Globus pallidus (tissue), 1 donor: ENCODE data around the gene TEF.
A peak's percentile ranks its signal among the peaks of the same experiment; 100 is the strongest.
"Not testable (repeated sequence)": the region's sequence is repeated elsewhere in the genome, so short reads cannot be mapped to it uniquely, and the experiment has no call there.

Experiments used
- DNase-seq: peaks from one replicate; pipeline ENCODE4 v3.0.0-alpha.2; 2015; ENCODE audit warnings: low spot score

The TEF gene

DNA sequence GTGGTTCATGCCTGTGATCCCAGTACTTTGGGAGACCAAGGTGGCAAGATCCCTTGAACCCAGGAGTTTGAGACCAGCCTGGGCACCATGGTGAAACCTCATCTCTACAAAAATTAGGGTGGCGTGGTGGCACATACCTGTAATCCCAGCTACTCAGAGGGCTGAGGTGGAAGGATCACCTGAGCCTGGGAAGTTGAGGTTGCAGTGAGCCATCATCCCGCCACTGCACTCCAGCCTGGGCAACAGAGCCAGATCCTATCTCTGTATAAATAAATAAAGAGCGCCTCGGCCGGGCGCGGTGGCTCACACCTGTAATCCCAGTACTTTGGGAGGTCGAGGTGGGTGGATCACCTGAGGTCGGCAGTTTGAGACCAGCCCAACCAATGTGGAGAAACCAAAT, 37.0 kb downstream of the TEF start:
- no peak for DNase-seq

DNA sequence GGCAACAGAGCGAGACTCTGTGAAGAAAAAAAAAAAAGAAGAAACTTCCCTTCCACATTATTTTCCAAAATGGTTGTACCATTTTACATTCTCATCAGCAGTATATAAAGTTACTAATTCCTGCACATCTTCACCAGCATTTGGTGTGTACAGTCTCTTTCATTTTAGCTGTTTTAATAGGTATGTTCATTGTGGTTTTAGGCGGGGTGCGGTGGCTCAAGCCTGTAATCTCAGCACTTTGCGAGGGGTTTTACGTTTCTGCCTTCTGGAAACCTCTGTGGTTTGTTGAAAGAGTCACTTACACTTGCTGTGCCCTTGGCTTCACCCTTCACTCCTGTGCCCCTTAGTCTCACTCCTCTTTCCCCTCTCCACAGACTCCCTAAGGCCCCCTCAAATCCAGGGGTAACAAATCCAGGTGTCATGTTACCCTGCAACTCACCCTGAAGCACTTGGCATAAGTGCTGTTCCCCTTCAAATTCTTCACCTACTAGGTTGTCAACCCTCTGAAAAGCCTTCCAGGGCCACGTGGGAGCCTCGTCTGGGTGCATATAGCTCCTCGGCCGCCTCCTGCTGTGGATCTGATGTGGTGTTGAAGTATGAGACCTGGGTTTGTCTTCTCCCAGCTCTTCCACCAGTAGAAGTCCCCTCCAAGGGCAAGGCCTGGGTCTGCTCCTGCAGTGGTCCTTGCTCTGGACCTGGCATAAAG, 44.1 kb downstream of the TEF start:
- no peak for DNase-seq

DNA sequence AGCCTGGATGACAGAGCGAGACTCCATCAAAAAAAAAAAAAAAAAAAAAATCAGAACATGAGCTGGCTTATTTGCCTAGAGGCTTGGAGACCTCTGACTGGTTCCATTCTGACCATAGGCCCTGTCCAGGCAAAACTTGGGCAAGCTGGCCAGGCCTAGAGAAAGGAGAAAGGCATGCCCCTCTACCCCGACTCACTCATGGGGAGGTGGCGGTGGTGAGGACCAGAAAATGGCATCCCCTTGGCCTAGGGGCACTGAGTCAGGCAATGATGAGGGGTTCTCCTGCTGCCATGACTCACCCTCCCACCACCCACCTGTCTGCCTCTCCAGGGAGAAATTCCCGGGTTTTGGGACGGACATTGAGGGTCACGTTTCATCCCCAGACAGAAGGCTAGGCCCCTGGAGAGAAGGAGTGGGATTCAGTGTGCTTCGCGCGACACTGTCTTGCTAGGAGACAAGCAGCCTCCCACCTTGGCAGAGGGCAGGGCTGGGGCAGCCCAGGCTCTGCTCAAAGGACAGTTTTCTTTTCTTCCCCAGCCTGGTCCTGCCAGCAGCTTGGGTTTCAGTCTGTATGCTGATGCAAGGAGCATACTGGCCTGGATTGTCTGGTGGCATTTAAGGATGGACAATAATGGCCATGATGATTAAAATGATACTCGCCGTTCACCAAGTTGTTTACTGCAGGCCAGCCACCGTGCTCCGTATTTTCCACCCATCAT, 47.6 kb downstream of the TEF start:
- no peak for DNase-seq

DNA sequence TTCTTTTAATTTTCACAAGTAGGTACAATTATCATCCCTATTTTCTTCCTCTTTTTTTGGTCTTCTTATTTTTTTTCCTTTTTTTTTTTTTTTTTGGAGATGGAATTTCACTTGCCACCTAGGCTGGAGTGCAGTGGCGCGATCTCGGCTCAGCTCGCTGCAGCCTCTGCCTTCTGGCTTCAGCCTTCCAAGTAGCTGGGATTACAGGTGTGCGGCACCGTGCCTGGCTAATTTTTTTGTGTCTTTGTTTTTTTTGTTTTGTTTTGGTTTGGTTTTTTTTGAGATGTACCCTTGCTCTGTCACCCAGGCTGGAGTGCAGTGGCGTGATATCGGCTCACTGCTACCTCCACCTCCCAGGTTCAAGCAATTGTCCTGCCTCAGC, 48.2 kb downstream of the TEF start:
- DNase-seq, result no peak

DNA sequence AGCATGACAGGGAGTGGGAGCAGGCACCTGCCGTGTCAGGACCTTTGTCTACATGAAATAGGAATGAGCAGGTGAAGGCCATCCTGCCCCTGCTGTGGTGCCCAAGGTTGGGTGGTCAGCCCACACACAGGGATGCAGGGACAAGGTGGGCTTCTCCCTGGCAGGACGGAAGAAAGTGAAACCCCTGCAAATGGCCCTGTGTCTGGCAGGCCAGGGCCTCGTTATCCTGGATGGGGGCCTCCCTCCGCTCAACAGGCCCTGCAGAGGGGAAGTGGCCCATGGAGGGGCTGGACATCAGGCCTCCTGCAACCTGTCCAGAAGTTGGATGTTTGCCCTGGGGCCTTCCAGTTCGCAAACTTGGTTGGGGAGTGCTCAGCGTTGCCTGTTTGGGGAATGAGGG, 49.9 kb downstream of the TEF start:
- no peak for DNase-seq

DNA sequence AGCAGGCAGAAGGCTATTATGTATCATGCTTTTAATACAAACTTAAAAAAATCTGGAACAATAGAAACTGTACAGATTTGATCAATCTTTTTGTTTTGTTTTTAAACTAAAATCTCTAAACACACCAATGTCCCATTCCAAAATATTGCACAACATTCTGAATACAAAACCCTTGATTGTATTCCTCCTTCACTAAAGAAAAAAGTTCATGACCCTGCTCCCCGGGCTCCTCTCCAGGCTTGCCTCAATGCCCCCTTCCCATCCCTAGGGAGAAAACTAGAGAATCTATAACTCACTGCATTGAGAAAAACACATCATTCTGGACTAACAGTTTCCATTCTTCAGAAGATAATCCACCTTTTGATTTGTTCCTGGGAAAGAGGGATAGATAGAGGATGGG, 51.7 kb downstream of the TEF start:
- not testable (repeated sequence) for DNase-seq

DNA sequence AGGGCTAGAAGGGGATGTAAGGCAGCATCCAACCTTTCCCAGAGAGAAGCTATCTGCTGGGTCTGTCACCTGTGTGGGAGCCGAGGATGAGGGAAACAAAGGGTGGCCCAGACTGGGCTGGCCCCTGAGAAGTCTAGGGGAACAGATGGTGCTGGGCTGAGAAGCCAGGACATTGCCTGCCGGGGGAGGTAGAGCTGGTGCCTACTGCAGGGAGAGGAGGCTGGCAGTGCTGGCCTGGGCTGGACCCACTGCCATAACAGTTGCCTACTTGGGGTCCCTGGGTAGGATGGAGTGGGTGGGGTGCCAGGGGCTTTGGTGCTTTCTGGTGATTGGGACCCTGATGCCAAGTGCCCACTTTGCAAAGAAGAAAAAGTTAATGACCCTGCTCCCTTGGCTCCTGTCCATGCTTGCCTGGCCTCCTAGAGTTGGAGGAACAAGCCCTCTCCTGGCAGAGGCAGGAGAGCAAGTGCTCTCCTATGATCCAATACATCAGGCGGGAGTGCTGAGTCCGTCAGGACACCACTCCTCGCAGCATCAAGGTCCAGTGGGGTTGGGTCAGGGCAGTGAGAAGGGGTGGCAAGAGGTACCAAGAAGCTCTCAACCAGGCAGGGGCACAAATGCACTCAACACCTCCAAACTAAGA, 52.7 kb downstream of the TEF start:
- DNase-seq, result not testable (repeated sequence)

DNA sequence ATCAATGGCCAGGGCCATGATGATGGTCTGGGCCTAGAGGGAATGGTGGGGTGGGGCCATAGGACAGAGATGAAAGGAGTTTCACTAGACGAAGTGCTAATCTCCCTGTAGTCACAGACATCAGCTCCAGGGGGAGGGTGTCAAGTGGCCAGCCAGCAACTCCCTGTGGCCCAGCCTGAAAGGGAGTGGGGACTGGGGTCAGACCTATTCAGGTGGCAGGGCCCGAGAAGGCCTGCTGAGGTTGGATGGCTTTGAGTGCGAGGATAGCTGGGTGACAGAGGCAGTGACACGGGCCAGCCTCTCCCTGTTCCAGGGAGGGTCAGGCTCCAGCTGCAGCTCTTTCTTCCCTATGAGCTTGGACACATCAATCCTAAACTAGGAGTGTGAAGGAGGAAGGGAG, 53.8 kb downstream of the TEF start:
- no peak for DNase-seq

DNA sequence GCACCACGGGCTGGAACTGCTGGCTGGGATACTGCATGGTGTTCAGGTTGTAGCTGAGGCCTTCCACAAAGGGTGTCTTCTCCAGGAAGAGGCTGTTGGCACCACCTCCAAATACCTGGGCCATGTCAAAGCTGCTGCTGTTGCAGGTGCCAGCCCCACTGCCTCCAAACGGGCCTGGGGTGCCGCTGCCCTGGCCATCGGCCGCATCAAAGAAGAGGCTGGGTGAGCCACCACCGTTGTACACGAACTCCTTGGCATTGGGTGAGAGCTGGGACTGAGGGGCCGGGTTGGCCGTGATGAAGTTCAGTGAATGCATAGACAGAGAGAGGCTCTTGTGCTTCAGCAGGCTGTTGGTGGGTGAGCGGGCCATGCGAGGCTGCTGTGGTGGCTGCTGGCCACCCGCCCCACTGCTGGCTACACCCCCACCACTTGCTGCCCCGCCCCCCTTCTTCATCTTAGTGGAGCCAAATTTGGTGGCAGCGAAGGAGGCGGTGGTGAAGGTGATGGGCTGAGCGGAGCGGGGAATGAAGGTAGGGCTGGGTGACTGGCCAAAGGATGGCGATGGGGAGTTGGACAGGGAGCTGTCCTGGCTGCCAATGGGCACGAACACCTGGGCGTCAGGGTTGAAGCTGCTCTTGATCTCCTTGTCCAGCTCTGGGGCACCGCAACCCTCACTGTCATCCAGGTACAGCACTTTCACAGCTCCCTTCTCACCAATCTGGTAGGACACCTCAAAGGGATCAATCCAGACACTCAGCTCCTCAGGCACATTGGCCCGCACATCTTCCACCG, 54.8 kb downstream of the TEF start:
- no peak for DNase-seq

DNA sequence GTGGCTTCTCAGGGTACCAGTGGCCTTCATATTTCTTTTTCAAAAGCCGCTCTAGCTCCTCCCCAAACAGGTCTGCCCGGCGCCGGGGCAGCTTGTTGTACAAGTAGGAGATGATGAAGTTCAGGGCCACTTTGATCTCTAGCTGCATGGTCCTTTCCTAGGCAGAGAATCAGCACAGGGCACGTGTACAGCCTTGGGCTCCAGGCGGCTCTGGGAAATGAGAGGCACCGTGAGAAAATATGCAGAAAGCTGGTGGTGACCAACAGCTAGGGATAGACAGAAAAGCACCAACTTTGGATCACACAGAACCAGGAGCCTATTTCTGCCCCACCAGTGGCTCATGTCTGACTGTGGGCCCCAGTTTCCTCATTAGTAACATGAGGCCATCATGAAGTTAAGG, 55.5 kb downstream of the TEF start:
- DNase-seq, result no peak

DNA sequence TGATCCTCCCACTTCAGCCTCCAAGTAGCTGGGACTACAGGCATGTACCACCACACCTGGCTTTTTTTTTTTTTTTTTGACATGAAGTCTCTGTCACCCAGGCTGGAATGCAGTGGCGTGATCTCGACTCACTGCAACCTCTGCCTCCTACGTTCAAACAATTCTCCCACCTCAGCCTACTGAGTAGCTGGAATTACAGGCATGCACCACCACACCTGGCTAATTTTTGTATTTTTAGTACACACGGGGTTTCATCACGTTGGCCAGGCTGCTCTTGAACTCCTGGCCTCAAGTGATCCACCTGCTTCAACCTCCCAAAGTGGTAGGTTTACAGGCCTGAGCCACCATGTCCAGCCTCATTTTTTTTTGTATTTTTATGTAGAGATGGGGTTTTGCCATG, 58.8 kb downstream of the TEF start:
- not testable (repeated sequence) for DNase-seq

DNA sequence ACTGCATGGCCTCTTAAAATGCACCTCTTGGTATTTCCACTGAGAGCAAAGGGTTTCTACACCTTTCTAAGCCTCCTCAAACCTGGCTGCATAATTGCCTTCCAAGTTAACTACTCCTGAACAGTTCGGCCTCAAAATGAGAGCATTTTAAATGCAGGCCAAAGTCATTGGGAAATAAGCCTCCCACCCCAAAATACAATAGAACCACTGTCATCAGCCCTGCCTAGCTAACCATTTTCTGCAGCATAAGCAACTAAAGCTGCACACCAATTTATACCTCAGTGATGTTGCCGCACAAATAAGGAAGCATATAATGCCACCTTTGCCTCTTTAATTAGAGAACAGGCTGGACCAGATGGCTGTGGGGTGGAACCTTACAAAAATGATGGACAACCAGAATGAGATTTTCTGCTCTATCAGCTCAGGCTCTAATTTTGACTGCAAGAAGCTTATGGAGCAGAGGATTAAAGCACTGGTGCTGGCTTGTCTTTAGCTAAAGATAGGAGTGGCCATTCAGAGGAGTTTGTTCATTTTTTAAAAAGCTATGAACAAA, 60.6 kb downstream of the TEF start:
- DNase-seq, result peak; percentile 61

DNA sequence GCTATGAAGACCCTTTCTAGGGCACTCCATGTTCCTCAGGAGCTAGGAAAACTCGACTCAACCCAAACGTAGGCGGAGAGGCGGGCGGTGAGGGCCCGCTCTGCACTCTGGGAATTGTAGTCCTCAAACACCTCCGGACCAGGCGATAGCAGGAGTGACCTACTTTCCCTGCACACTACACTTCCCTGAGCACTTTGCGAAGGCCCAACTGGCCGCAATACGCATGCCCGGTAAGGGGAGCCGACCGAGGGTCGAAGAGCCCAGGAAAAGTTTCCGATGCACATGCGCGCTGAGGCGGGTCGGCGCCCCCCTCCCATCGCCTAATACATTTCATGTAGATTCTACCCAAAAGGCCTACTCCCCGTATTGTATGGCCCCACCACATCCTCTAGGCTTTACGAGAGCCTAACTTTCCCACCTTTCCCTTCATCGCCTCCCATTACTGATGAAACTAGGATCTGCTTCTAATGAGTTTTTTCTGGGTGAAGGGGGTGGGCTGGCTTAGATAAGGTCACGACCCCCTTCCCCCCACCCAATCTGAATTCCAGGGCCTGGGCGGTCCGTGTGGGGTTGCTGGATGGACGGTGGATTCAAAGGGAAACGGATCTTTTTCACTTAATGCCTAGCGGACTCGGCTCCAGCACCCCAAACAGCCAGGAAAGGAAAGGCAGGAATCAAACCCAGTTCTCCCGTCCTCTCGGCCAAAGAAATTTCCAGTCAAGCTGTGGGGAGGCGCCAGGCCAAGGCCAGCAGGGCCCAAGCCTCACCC, 62.8 kb downstream of the TEF start:
- DNase-seq, result peak; percentile 87

DNA sequence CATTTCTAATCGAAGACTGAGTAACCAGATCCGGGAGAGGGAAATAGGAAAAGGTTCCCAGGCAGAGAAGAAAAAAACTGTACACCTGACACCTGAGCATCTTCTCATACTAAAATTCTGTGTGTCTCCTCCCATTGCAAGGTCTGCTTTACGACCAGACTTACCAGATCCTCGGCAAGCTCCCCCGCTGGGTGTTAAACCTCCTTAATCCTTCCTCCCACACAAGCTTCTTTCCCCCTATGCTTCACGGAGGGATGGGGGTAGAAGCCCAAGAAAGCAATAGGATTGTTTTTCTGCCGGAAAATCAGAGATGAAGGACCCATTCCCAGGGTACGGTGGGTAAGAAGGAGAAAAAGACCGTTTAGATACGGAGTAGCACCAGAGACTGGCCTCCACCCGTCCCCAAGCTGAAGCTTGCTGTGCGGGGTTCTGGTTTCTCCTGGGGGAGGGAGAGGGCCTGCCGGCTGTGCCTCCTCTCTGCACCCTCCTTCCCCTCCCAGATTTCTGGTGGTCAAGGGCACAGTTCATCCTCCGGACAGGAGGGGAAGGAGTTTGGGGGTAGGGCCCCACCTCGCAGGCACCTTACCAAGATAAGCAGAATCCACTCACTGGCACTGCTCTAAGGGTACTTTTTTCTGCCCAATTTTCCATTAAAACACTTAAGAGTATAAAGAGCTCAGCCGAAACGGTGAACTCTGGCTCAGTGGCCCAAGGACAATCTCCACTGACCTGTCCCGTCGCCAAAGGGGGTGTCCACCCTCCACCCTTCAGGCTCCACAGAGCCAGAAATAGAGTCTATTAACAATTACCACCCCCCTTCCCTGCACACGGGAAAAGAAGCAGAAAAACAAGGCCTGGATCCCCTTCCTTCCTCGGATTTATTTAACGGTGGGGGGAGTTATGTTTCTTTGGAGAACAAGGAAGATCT, 63.7 kb downstream of the TEF start:
- DNase-seq, result no peak

DNA sequence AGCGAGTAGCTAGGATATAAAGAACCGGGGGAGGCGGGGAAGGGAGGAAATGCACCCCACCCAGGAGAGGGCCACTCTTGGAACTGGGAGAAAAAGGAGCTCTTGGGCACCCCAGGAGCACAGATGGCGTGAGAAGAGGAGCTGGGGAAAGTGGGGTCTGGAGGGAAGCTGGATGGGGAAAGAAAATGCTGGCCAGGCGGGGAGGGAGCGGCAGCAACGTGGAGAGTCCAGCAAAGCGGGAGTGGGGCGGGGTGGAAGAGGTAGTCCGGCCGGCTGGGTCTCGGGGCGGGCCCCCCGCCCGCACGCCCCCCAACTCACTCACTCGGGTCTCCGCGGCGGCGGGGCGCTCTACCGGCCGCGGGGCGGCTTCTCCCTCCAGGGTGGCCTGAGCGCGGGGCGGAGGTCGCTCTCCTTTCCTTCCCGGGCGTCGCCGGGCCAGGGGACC, 64.3 kb downstream of the TEF start:
- DNase-seq, result no peak

DNA sequence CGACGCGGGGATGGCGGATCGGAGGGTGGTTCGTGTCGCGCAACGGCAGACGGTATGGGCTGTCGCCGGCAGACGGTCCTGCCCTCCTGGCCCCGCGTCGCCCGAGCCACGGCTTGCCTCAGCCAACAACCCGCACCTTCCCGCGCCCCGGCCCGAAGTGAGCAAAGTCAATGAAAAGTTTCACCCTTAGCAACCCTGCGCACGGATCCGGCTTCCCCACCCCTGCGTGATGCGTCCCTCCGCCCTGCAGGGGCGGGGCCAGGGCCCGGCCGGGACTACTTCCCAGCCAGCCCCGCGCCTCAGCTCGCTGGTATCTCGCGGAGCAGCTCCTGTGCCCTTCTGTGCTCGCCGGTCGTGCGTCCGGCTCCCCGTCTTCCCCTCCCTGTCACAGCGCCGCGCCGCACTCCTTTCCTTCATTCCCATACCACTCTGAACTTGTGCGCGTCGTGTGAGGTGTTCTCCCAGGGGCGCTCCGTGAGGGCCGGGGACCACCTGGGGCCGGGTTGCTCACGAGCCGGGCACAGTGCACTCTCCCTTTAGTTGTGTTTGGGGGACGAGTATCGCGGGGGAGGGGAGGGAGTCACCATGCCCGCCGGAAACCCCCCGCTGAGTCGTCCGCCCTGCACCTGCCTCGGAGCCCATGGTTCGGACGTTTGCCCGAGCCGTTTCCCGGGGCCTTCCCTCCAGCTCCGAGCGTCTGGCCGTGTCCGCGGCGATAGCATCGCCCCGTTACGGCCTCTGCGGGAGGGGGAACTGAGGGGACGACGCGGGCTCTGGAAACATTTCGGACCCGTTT, 65.1 kb downstream of the TEF start, which contains the start of gene TOB2:
Gene TOB2 (minus strand): TSS at position 163 of the 796 bp plus-strand sequence. CDS start 9,456 bp downstream, outside the sequence.
- DNase-seq, result peak; percentile 96

DNA sequence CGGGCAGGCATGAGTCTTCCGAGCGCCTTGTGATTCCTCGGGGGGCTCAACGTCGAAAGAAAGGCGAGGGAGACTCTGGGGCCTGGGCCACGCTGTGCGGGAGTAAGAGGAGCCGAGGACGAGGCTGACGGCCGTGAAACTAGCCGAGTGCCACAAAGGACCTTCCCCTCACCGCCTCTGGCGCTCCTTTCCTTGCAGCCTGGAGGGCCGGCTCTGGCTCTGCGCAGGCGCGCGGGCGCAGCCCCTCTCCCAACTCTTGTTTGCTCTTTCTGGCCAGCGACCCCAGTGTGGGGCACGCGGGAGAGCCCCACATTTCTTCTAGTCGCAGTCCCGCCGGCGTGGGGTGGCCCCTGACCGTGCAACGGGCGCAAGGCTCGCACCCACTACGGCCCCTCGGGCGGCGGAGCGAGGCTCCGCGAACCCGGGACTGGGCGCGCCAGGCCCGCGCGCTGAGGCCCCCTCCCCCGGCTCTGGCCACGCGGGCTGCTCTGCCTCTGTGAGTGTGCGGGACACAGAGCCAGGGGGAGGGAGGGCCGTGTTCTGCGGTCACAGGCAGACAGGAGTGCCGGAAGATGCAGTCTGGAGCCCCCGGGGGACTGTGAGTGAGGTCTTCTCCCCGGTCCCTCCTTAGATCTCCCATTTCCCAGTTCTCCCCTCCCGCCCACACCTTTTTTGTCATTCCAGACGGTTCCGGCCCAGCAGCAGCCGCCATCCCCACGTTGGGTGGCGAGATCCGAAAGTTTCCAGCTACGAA, 65.9 kb downstream of the TEF start:
- peak; percentile 78 for DNase-seq

DNA sequence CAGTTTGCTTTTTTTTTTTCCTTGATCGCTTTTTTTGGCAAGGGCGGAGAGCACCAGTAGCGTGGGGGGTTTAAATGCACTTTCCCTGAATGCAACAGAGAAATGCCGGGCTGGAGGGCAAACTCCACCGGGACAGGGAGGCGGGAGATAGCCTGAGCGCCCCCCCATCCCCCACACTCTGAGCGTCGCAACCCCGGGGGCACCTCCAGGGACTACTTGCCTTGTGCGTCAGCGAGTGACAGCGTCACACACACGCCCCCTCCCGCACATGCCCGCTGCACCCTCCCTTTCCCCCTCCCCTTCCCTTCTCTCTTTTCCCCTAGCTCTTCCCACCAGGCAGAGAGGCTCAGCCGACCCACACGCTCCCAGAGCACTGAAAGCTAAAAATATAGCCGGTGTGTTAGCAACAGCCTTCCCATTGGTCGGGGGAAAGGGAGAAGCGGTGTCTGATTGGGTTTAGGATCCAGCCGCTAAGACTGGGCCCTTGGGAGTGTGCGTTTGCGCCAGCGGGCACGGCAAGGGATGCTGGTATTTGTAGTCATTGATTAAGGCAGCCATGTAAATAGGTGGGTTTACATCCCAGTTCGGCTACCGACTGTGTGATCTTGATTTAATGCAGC, 66.6 kb downstream of the TEF start:
- peak; percentile 100 for DNase-seq
